H1 (cell line): Measurements from ENCODE around the gene ARHGAP10. TPM values are rescaled to one million over a fixed set of nuclear protein-coding genes. Genes with fewer than 3 reads are reported as not detected.

Experiments used
- CTCF ChIA-PET: fragments of 300-600 bp; sonication (Branson Sonifier 250); formaldehyde crosslinking; loops from one replicate; lab custom pipeline; 2021; ENCODE audit not compliant: partially characterized antibody; lab: Charles Lee
- POLR2A ChIA-PET: fragments of 300-600 bp; sonication (Branson Sonifier 250); formaldehyde crosslinking; loops from one replicate; lab custom pipeline; 2021; ENCODE audit warnings: inconsistent platforms; ENCODE audit not compliant: partially characterized antibody; lab: Charles Lee
- DNase-seq, 2 experiments: peaks; one replicate each; pipeline versions ENCODE4 v3.0.0 to v3.0.0-alpha.2; 2010 to 2022; ENCODE audit warnings: low spot score in 2 of 2, low read depth in 1 of 2, mixed read lengths in 1 of 2
- FAIRE-seq: peaks from 2 replicates; lab custom pipeline; 2011; peaks lifted over from hg19 to GRCh38; lab: Jason Lieb, UNC
- H2AFZ ChIP-seq: 2 replicates; pipeline ENCODE4 v1.8.1; 2012; ENCODE audit warnings: low read length, inconsistent platforms
- H2AK5ac ChIP-seq: 2 replicates; pipeline ENCODE4 v1.6.1; 2013; ENCODE audit warnings: low read depth, low read length
- H2BK120ac ChIP-seq: replicated peaks from 2 replicates; pipeline ENCODE3; 2013; ENCODE audit warnings: low read depth, low read length, inconsistent platforms
- H2BK12ac ChIP-seq: 2 replicates; pipeline ENCODE4 v1.6.1; 2013; ENCODE audit warnings: low read depth, low read length
- H2BK15ac ChIP-seq: 2 replicates; pipeline ENCODE4 v1.6.1; 2013; ENCODE audit warnings: low read length
- H2BK20ac ChIP-seq: 2 replicates; pipeline ENCODE4 v1.6.1; 2013; ENCODE audit warnings: low read length
- H2BK5ac ChIP-seq: 2 replicates; pipeline ENCODE4 v1.6.1; 2013; ENCODE audit warnings: low read depth, low read length
- H3K14ac ChIP-seq: 2 replicates; pipeline ENCODE4 v1.6.1; 2013; ENCODE audit warnings: inconsistent platforms; ENCODE audit not compliant: insufficient read length
- H3K18ac ChIP-seq: 2 replicates; pipeline ENCODE4 v1.6.1; 2013; ENCODE audit warnings: low read length; ENCODE audit errors: extremely low read depth
- H3K23ac ChIP-seq: 2 replicates; pipeline ENCODE4 v1.6.1; 2013; ENCODE audit warnings: inconsistent platforms; ENCODE audit not compliant: insufficient read length
- H3K23me2 ChIP-seq: 2 replicates; pipeline ENCODE4 v1.6.1; 2013; ENCODE audit warnings: low read depth, low read length
- H3K27ac ChIP-seq: 2 replicates; pipeline ENCODE4 v1.6.1; 2011; ENCODE audit warnings: low read depth, low read length, inconsistent platforms
- H3K27me3 ChIP-seq, 4 experiments: replicated peaks in 1 of 4; 1 replicate in 1 of 4; 2 replicates in 3 of 4; pipeline versions ENCODE4 v1.6.1 to v1.8.1; 2011 to 2013; ENCODE audit warnings: low read length in 3 of 4, mild to moderate bottlenecking in 3 of 4, inconsistent platforms in 2 of 4, mixed read lengths in 2 of 4, moderate library complexity in 1 of 4; ENCODE audit not compliant: control insufficient read depth in 3 of 4, insufficient read depth in 3 of 4; ENCODE audit errors: extremely low read depth in 1 of 4
- H3K36me3 ChIP-seq, 4 experiments: 2 replicates each; pipeline versions ENCODE4 v1.6.1 to v1.8.1; 2011 to 2013; ENCODE audit warnings: mild to moderate bottlenecking in 4 of 4, low read length in 3 of 4, moderate library complexity in 2 of 4, control low read depth in 1 of 4, inconsistent platforms in 1 of 4; ENCODE audit not compliant: insufficient read depth in 4 of 4, control insufficient read depth in 2 of 4
- H3K4ac ChIP-seq: replicated peaks from 2 replicates; pipeline ENCODE3; 2013; ENCODE audit warnings: low read length, low read depth, mixed read lengths, inconsistent platforms; ENCODE audit not compliant: insufficient read length
- H3K4me1 ChIP-seq, 4 experiments: replicated peaks in 1 of 4; 1 replicate in 1 of 4; 2 replicates in 3 of 4; pipeline versions ENCODE4 v1.6.1 to v1.8.1; 2011 to 2013; ENCODE audit warnings: low read length in 3 of 4, inconsistent platforms in 2 of 4, mixed read lengths in 1 of 4; ENCODE audit not compliant: insufficient read depth in 4 of 4, control insufficient read depth in 3 of 4
- H3K4me2 ChIP-seq, 2 experiments: 2 replicates each; pipeline versions ENCODE4 v1.6.1 to v1.8.1; 2011 to 2013; ENCODE audit warnings: low read depth in 2 of 2, low read length in 2 of 2, control low read depth in 1 of 2, inconsistent platforms in 1 of 2, mild to moderate bottlenecking in 1 of 2; ENCODE audit not compliant: insufficient read depth in 1 of 2
- H3K4me3 ChIP-seq, 4 experiments: fragments of 200-600, 300-600 bp in 1 of 4; sonication (generic), shearing (Covaris generic), sonication (Bioruptor Twin) in 1 of 4; 2 replicates each; pipeline versions ENCODE4 v1.5.1 to v1.8.1; 2011 to 2016; ENCODE audit warnings: low read length in 4 of 4, low read depth in 3 of 4, control low read depth in 2 of 4, inconsistent platforms in 2 of 4, mild to moderate bottlenecking in 2 of 4, mixed read lengths in 1 of 4, moderate library complexity in 1 of 4; ENCODE audit not compliant: insufficient read depth in 2 of 4; ENCODE audit errors: extremely low read depth in 1 of 4
- H3K56ac ChIP-seq: replicated peaks from 2 replicates; pipeline ENCODE3; 2013; ENCODE audit warnings: low read depth, mild to moderate bottlenecking, mixed read lengths, low read length, inconsistent platforms; ENCODE audit not compliant: insufficient read length
- H3K79me1 ChIP-seq: 2 replicates; pipeline ENCODE4 v1.6.1; 2013; ENCODE audit warnings: low read depth, low read length, control low read depth
- H3K79me2 ChIP-seq, 2 experiments: 2 replicates each; pipeline versions ENCODE4 v1.6.1 to v1.8.1; 2012 to 2013; ENCODE audit warnings: low read length in 2 of 2, mild to moderate bottlenecking in 2 of 2, inconsistent platforms in 1 of 2; ENCODE audit not compliant: insufficient read depth in 2 of 2, control insufficient read depth in 1 of 2
- H3K9ac ChIP-seq, 4 experiments: replicated peaks in 1 of 4; 1 replicate in 1 of 4; 2 replicates in 3 of 4; pipeline versions ENCODE4 v1.6.1 to v1.8.1; 2011 to 2013; ENCODE audit warnings: low read depth in 3 of 4, low read length in 3 of 4, control low read depth in 2 of 4, mild to moderate bottlenecking in 2 of 4, moderate library complexity in 2 of 4, inconsistent platforms in 1 of 4; ENCODE audit errors: extremely low read depth in 1 of 4
- H3K9me3 ChIP-seq, 2 experiments: 2 replicates each; pipeline versions ENCODE4 v1.6.1 to v1.8.1; 2012 to 2013; ENCODE audit warnings: mild to moderate bottlenecking in 2 of 2, moderate library complexity in 2 of 2, control low read depth in 1 of 2, inconsistent platforms in 1 of 2, low read depth in 1 of 2, low read length in 1 of 2, mixed read lengths in 1 of 2; ENCODE audit not compliant: insufficient read depth in 2 of 2
- H4K20me1 ChIP-seq, 2 experiments: replicated peaks in 1 of 2; 2 replicates each; pipeline versions ENCODE3 to v1.8.1; 2011 to 2013; ENCODE audit warnings: inconsistent platforms in 2 of 2, low read length in 2 of 2, mild to moderate bottlenecking in 1 of 2; ENCODE audit not compliant: insufficient read depth in 2 of 2, control insufficient read depth in 1 of 2
- H4K5ac ChIP-seq: 2 replicates; pipeline ENCODE4 v1.6.1; 2013; ENCODE audit warnings: low read length, low read depth, mixed read lengths, inconsistent platforms; ENCODE audit not compliant: insufficient read length
- H4K8ac ChIP-seq: 2 replicates; pipeline ENCODE4 v1.8.0; 2013; ENCODE audit warnings: mild to moderate bottlenecking, moderate library complexity, low read length, inconsistent platforms; ENCODE audit not compliant: insufficient read depth; ENCODE audit errors: extremely low read depth
- H4K91ac ChIP-seq: replicated peaks from 2 replicates; pipeline ENCODE3; 2013; ENCODE audit warnings: low read length, mixed read lengths, inconsistent platforms; ENCODE audit not compliant: insufficient read length
- ATF3 ChIP-seq: IDR thresholded peaks from 2 replicates; pipeline ENCODE4 v1.6.1; 2011; ENCODE audit warnings: low read depth, mild to moderate bottlenecking, low read length; ENCODE audit not compliant: insufficient read depth
- CBX5 ChIP-seq: fragments of 300-800, 300-1000 bp; sonication (generic); IDR thresholded peaks from 2 replicates; pipeline ENCODE4 v1.7.1; 2016; ENCODE audit warnings: antibody characterized with exemption, low read length, low read depth
- EGR1 ChIP-seq: IDR thresholded peaks from 2 replicates; pipeline ENCODE4 v1.6.1; 2011; ENCODE audit warnings: low read depth, low read length, borderline replicate concordance
- EP300 ChIP-seq, 2 experiments: IDR thresholded peaks; 1 replicate in 1 of 2; 2 replicates in 1 of 2; pipeline ENCODE4 v1.6.1; 2011 to 2012; ENCODE audit warnings: low read depth in 2 of 2, low read length in 2 of 2, mild to moderate bottlenecking in 2 of 2, borderline replicate concordance in 1 of 2, inconsistent platforms in 1 of 2, moderate library complexity in 1 of 2
- PHF8 ChIP-seq: fragments of 200-600 bp; sonication (generic); conservative IDR thresholded peaks from 2 replicates; pipeline ENCODE4 v1.7.1; 2012; ENCODE audit warnings: low read depth, mild to moderate bottlenecking, inconsistent platforms, low read length, moderate library complexity
- RBBP5 ChIP-seq: IDR thresholded peaks from 2 replicates; pipeline ENCODE4 v1.7.1; 2012; ENCODE audit warnings: low read depth, mild to moderate bottlenecking, inconsistent platforms, low read length, moderate library complexity, borderline replicate concordance
- RNF2 ChIP-seq: fragments of 200-900, 300-1000 bp; sonication (generic); IDR thresholded peaks from 2 replicates; pipeline ENCODE4 v1.7.1; 2016; ENCODE audit warnings: borderline replicate concordance, low read depth, mild to moderate bottlenecking, antibody characterized with exemption, low read length; ENCODE audit not compliant: poor library complexity, severe bottlenecking; ENCODE audit errors: missing control alignments
- SP1 ChIP-seq: IDR thresholded peaks from 2 replicates; pipeline ENCODE4 v1.6.1; 2011; ENCODE audit warnings: low read depth, low read length
- TEAD4 ChIP-seq: IDR thresholded peaks from 2 replicates; pipeline ENCODE4 v1.6.1; 2012; ENCODE audit warnings: low read depth, low read length, inconsistent platforms, mixed read lengths
- USF2 ChIP-seq: IDR thresholded peaks from 2 replicates; pipeline ENCODE4 v1.6.1; 2011; ENCODE audit warnings: low read length, improper control_type of control experiment
- WGBS, 2 experiments: shearing (Covaris generic) in 1 of 2; methylation state at CpG; one replicate each; pipeline versions ENCODE4 v1.1.6 to v1.1.7; 2013 to 2015; ENCODE audit warnings: low lambda C conversion rate in 2 of 2, mixed read lengths in 2 of 2, inconsistent platforms in 1 of 2, low coverage in 1 of 2, missing lambda C conversion rate in 1 of 2; ENCODE audit not compliant: insufficient replicate concordance in 2 of 2, insufficient coverage in 1 of 2, insufficient read length in 1 of 2; ENCODE audit errors: extremely low coverage in 1 of 2, missing lambda C conversion rate in 1 of 2; 5-methylcytosine and 5-hydroxymethylcytosine counted together
- polyA plus RNA-seq, 7 experiments: library from polyadenylated mRNA; depleted of rRNA in 3 of 7; stranded (reverse) in 5 of 7; unstranded in 2 of 7; fragments of >200 nt in 5 of 7; fragments of 200-250 nt in 2 of 7; gene quantifications; 1 replicate in 5 of 7; 2 replicates in 1 of 7; 4 replicates in 1 of 7; pipeline versions ENCODE4 v1.2.1 to v1.2.3, GENCODE V29; 2011 to 2013; ENCODE audit warnings: missing spikeins in 2 of 7, mixed read lengths in 2 of 7
- total RNA-seq: library from RNA; stranded (reverse); fragmentation: NEBNext Ultra II Directional; extraction: Animal tissue kit (Norgen Biotek cat#: 25700); gene quantifications from 2 replicates; pipeline ENCODE4 v1.2.1, GENCODE V29; 2021

Gene ARHGAP10
- total and polyA plus RNA-seq, 2 of the 8 experiments (the other 6 are each of a cell fraction or from before 2014, with no cell fraction given): 3.7 to 6.1 TPM

- Histone ChIP-seq H2AK5ac (no peak overlapping the region), H2BK120ac (no peak overlapping the region), H3K79me1 (no peaks in the 10 kb centered on the region), H4K5ac (no peak overlapping the region), H3K4me1 (peaks cover 2 to 16% (median 7%) of the 10 kb centered on the region in 4 experiments; a peak in 6 of 7 replicates), H3K9ac (no peak overlapping the region), H2BK15ac (no peak overlapping the region), H3K36me3 (no peaks in the 10 kb centered on the region), H2BK12ac (no peak overlapping the region), H4K91ac (no peak overlapping the region), H3K23ac (no peak overlapping the region), H3K18ac (no peak overlapping the region), H3K27me3 (no peaks in the 10 kb centered on the region), H4K8ac (no peak overlapping the region), H2BK5ac (no peak overlapping the region), H3K79me2 (no peaks in the 10 kb centered on the region), H3K14ac (no peak overlapping the region), H2BK20ac (no peak overlapping the region), H2AFZ (no peak overlapping the region), H3K9me3 (no peaks in the 10 kb centered on the region), H4K20me1 (peaks cover 0 to under 1% of the 10 kb centered on the region in 2 experiments), H3K4me3 (no peak overlapping the region), H3K27ac (no peak overlapping the region), H3K4me2 (no peak overlapping the region), H3K4ac (peak overlapping the region; percentile 86), H3K56ac (no peak overlapping the region), H3K23me2 (no peaks in the 10 kb centered on the region)
- POLR2A ChIA-PET: interaction anchor here (0.6 kb wide), 1 partner anchor 29 kb away, joined by 3 read pairs; no protein-coding TSS in a partner anchor
- CTCF ChIA-PET: interaction anchor here (0.5 to 1.9 kb wide), 7 partner anchors 14 to 263 kb away, joined by 3 to 6 read pairs (median 3); no protein-coding TSS in a partner anchor
- DNase-seq: no peak
- 88% methylated on average over 15 of the region's 15 CpGs; no CpG with 5 or more reads in 1 of the 2 experiments for WGBS, 2 experiments
- FAIRE-seq: no peak
- no peak for TF ChIP-seq PHF8
- TF ChIP-seq EGR1: no peak
- TF ChIP-seq TEAD4: no peak
- TF ChIP-seq EP300 (IDR thresholded peaks at IDR 0.05; ENCODE audit: borderline replicate concordance in 1 of 2, low read depth in 2 of 2, low read length in 2 of 2): no peak
- TF ChIP-seq CBX5: no peak
- TF ChIP-seq SP1: no peak
- TF ChIP-seq RBBP5: no peak
- no peak for TF ChIP-seq RNF2
- no peak for TF ChIP-seq ATF3
- no peak for TF ChIP-seq USF2
Measured at GRCh38 chr4:147862043-147862692, 130.3 kb downstream of the ARHGAP10 start.
